Natural killer cell (primary cell): ENCODE measurements around the gene SLC13A5. TPM values are rescaled to one million over a fixed set of nuclear protein-coding genes. Genes with fewer than 3 reads are reported as not detected.
A peak's percentile ranks its signal among the peaks of the same experiment; 100 is the strongest.
"Not testable (repeated sequence)": the region's sequence is repeated elsewhere in the genome, so short reads cannot be mapped to it uniquely, and the experiment has no call there.

ENCODE experiments used
- ATAC-seq, 3 donors: fragments of 150-1000 bp in 2 of 3; fragments of 200-7000 bp in 1 of 3; cut with Tn5 transposase; 1 replicate in 1 of 3; 2 replicates in 2 of 3; pipeline ENCODE4 v1.10.0; 2021; ENCODE audit warnings: mild to moderate bottlenecking in 2 of 3, moderate library complexity in 2 of 3
- DNase-seq, 2 donors: peaks; one replicate each; pipeline versions ENCODE4 v3.0.0 to v3.0.0-alpha.2; 2013 to 2021; ENCODE audit warnings: mixed read lengths in 1 of 2
- H3K27ac ChIP-seq: one replicate; pipeline ENCODE4 v1.5.1; 2013; ENCODE audit warnings: mild to moderate bottlenecking, low read length
- H3K27me3 ChIP-seq: one replicate; pipeline ENCODE4 v1.6.1; 2013; ENCODE audit warnings: low read length; ENCODE audit not compliant: control insufficient read depth, insufficient read depth
- H3K36me3 ChIP-seq: one replicate; pipeline ENCODE4 v1.6.1; 2013; ENCODE audit warnings: low read length; ENCODE audit not compliant: control insufficient read depth, insufficient read depth
- H3K4me1 ChIP-seq: one replicate; pipeline ENCODE4 v1.6.1; 2013; ENCODE audit warnings: low read length; ENCODE audit not compliant: control insufficient read depth, insufficient read depth
- H3K4me3 ChIP-seq: one replicate; pipeline ENCODE4 v1.5.1; 2013; ENCODE audit warnings: low read length
- H3K9me3 ChIP-seq: one replicate; pipeline ENCODE4 v1.6.1; 2013; ENCODE audit warnings: low read length; ENCODE audit not compliant: control insufficient read depth, insufficient read depth
- H3K27ac Mint-ChIP-seq, 2 donors: one replicate each; pipeline ENCODE4 v1.8.0; 2022; ENCODE audit warnings: mild to moderate bottlenecking in 2 of 2, mixed read lengths in 2 of 2, moderate library complexity in 1 of 2
- H3K27me3 Mint-ChIP-seq, 2 donors: one replicate each; pipeline ENCODE4 v1.8.0; 2022; ENCODE audit warnings: low read depth in 2 of 2, mixed read lengths in 2 of 2
- H3K36me3 Mint-ChIP-seq: one replicate; pipeline ENCODE4 v1.8.0; 2022; ENCODE audit warnings: mixed read lengths
- H3K4me1 Mint-ChIP-seq, 2 donors: one replicate each; pipeline ENCODE4 v1.8.0; 2022; ENCODE audit warnings: mixed read lengths in 2 of 2
- H3K4me3 Mint-ChIP-seq: one replicate; pipeline ENCODE4 v1.8.0; 2022; ENCODE audit warnings: mild to moderate bottlenecking, moderate library complexity, mixed read lengths
- H3K9me3 Mint-ChIP-seq, 2 donors: one replicate each; pipeline ENCODE4 v1.8.0; 2022; ENCODE audit warnings: mixed read lengths in 2 of 2
- CTCF ChIP-seq: fragments of 200-600 bp; IDR thresholded peaks from one replicate; pipeline ENCODE4 v1.8.0; 2022; ENCODE audit warnings: antibody characterized with exemption
- WGBS: methylation state at CpG from one replicate; pipeline ENCODE4 v1.1.7; 2013; ENCODE audit warnings: missing lambda C conversion rate; ENCODE audit not compliant: insufficient coverage; 5-methylcytosine and 5-hydroxymethylcytosine counted together
- intact Hi-C: fragments of 100-400 bp; cut with micrococcal nuclease; formaldehyde crosslinking; loops from one replicate; pipeline ENCODE4 v1.14.2; 2022
- total RNA-seq, 4 donors: library from RNA; stranded (reverse); fragments of 120-200 nt in 1 of 4; gene quantifications; one replicate each; pipeline versions ENCODE4 v1.2.3 to v1.2.4, GENCODE V29; 2013 to 2022

Gene SLC13A5
- total RNA-seq, 3 donors from 2014 or later (not counting 1 experiment from before 2014, with no cell fraction given): not detected

DNA sequence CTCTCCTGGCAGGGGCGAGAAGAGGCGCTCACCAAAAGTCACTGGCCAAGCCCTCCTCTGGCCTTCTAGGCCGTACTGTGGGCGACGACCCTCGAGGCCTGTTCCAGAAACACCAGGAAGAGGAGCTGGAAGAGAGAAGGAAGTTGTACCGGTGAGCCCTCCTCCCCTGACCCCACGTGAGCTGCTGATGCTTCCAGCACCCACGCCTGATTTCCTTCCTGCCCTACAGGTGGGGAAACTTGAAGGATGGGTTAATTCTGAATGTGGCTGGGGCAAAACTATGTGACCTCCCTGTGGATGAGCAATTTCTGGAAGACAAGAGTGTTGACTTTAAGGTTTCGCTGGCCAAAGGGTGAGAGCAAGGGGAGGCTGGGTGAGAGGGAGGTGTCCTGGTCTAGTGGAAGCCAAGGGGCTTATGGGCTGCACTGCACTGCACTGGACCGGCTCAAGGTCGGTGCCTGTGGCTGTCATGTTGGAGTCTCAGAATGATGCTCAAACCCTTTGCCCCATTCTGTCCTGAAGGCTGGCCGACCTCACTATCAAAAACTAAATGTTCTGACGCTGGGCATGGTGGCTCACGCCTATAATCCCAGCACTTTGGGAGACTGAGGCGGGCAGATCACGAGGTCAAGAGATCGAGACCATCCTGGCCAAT, 55.4 kb downstream of the SLC13A5 start:
- Mint-ChIP-seq H3K36me3 (no peaks in the 10 kb centered on the region), H3K27ac (no peak overlapping the region), H3K27me3 (peaks cover 49 to 72% of the 10 kb centered on the region in 2 donors), H3K9me3 (no peaks in the 10 kb centered on the region), H3K4me1 (peaks cover 10 to 20% of the 10 kb centered on the region in 2 donors), H3K4me3 (peak overlapping the region; percentile 66)
- no peak for ATAC-seq
- no peak for DNase-seq
- no peak for TF ChIP-seq CTCF
- Histone ChIP-seq H3K9me3 (no peaks in the 10 kb centered on the region), H3K4me1 (peaks cover 39% of the 10 kb centered on the region), H3K36me3 (no peaks in the 10 kb centered on the region), H3K27me3 (peaks cover 17% of the 10 kb centered on the region), H3K4me3 (peak overlapping the region; percentile 25), H3K27ac (no peak overlapping the region)
- 77% methylated on average over 17 of the region's 18 CpGs for WGBS
- intact Hi-C loops: no loop called here

- H3K27ac Mint-ChIP-seq: peak overlapping the region in 1 of 2 donors; percentile 21
- 4% methylated on average over 37 of the region's 55 CpGs for WGBS
- peak overlapping the region; percentile 66 for H3K4me3 Mint-ChIP-seq
- peaks cover 17 to 26% of the 10 kb centered on the region in 2 donors for H3K4me1 Mint-ChIP-seq
- H3K27ac ChIP-seq, H3K36me3 Mint-ChIP-seq, H3K36me3 ChIP-seq, H3K9me3 ChIP-seq, intact Hi-C loops, H3K9me3 Mint-ChIP-seq: not testable (repeated sequence)
- Histone ChIP-seq H3K4me1 (peaks cover 44% of the 10 kb centered on the region), H3K4me3 (peak overlapping the region; percentile 25), H3K27me3 (peaks cover 13% of the 10 kb centered on the region)
- ATAC-seq (peak; percentile 49 to 57 (median 54)), DNase-seq (peak in 1 of 2 donors; percentile 82)
- H3K27me3 Mint-ChIP-seq: peaks cover 42 to 71% of the 10 kb centered on the region in 2 donors
These were observed 56.2 kb downstream of the SLC13A5 start for GRCh38 chr17:6656797-6657632.

DNA sequence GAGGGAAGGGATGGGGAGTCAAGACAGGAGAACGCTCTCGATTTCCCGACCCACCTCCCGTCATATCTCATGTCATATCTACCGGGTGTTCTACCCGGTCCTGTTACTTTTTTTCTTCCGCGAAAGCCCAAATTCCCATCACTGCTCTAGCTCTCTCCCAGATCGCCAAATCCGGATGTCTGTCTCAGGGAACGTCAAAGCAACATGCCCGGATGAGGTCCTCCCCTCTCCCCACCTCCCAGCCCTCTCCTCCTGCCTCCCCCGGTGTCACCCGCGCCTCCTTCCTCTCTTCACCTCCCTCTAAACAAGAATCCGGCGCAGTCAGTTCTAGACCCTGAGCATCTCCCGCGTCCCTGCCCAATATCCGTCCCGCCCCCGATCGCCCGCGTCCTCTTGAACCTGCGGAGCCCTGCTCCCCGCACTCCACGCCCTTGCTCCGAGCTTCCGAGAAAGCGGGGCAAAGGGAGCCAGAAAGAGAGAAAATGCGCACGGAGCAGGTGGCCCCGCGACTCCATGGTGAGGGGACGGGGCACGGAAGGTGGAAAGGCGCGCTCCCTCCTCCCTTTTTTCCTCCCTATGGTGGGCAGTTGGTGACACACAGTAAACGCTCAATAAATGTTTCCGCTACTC, 57.3 kb downstream of the SLC13A5 start:
- H3K36me3 ChIP-seq, DNase-seq, H3K27ac Mint-ChIP-seq, ATAC-seq, intact Hi-C loops, H3K9me3 Mint-ChIP-seq, H3K27ac ChIP-seq, H3K4me3 ChIP-seq, H3K9me3 ChIP-seq, H3K36me3 Mint-ChIP-seq: not testable (repeated sequence)
- Histone ChIP-seq H3K27me3 (peaks cover 13% of the 10 kb centered on the region), H3K4me1 (peaks cover 43% of the 10 kb centered on the region)
- Mint-ChIP-seq H3K4me1 (peaks cover 23 to 28% of the 10 kb centered on the region in 2 donors), H3K27me3 (peaks cover 37 to 61% of the 10 kb centered on the region in 2 donors), H3K4me3 (peak overlapping the region; percentile 55)
- 6% methylated on average over 31 of the region's 41 CpGs for WGBS

DNA sequence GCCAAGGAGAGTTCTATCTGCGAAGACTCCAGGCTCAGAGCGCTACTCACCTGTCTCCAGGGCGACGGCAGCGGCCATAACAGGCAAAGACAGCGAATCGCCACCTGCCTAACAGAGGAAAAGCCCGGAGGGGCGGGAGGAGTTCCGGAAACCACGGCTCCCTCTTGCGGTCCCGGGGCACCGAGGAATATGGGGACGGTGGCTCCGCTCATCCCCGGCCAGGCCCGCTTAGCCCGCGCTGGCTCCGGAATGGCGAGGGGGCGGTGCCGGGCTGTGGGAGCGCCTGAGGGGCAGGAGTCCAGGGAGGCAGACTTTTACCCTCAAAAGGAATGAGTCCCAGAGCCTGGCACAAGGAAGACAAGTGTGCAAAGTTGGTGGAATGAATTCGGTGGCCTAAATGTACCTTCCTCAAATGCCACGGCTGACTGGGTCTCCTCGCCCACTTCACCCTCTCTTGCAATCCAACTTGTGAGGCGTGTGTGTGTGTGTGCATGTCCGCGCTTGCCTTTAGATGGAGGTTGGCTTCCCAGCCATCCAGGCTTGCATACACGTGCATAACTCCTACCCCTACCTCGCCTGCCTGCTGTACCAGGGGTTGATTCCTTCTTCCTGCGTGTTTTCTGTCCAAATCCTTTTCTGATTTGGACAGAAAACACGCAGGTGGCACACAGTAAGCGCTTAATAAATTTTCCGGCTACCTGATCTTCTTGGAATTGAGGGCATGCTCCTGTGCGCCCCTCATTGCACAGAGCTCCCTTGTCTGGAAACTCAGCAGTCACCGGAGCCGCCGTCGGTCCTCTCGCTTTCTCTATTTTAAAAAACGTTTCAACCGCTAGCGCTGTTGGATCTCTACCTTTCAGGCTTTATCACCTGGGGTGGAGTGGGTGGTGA, 58.1 kb downstream of the SLC13A5 start:
- Histone ChIP-seq H3K4me3 (no peak overlapping the region), H3K4me1 (peaks cover 38% of the 10 kb centered on the region), H3K27me3 (peaks cover 13% of the 10 kb centered on the region), H3K36me3 (no peaks in the 10 kb centered on the region), H3K9me3 (no peaks in the 10 kb centered on the region), H3K27ac (no peak overlapping the region)
- Mint-ChIP-seq H3K4me1 (peaks cover 27 to 29% of the 10 kb centered on the region in 2 donors), H3K27me3 (peaks cover 29 to 54% of the 10 kb centered on the region in 2 donors), H3K36me3 (no peaks in the 10 kb centered on the region), H3K4me3 (no peak overlapping the region), H3K27ac (no peak overlapping the region), H3K9me3 (no peaks in the 10 kb centered on the region)
- DNase-seq (no peak), ATAC-seq (no peak)
- whole genome bisulfite sequencing: 58% methylated on average over 43 of the region's 46 CpGs
- intact Hi-C loops: loop anchor here (5.0 kb wide), 1 partner anchor 357 kb away; the partner anchor contains the start of gene RNASEK
- no peak for TF ChIP-seq CTCF
